NOMO-1 treated with DMSO at 0.1 percent for 48 hours (cell line): ENCODE results near the gene ETV6.

Experiments
- DNase-seq: peaks from one replicate; lab custom pipeline; 2025; ENCODE audit not compliant: unreplicated experiment; lab: John Stamatoyannopoulos, UW

Gene ETV6

DNA sequence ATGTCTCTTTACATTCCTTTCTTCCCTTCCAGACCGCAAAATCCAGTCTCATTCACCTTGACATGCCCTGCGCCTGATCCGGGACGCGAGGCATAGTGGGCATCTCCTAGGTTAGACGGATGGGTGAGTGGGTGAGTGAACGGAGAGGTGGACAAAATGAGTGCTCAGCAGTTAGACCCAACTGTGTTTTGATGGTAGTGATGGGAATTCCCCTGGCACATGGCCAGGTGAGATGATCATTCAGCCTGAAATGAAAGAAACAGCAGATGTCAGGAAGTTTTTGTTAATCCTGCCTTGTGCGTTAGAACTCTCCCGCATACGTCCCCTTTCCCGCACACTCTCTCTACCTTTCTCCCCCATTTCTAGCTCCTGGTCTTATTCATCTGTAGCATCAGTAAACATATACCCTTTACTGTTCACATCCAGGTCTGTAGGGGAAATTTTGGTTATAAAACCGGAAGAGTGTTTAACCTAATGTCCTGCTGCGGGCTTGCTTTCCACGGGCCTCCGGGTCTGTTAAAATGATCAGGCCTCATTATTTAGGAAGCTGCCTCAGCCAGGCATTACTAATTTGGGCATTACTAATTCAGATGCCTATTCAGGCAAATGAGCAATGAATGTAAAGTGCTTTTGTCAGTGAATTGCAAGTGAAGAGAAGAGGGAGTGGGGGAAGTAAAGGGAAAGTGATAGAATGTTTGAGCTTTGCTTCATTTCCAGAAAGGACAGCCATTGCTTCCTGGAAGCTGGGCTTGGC lies 172.8 kb downstream of the ETV6 start:
- no peak for DNase-seq

DNA sequence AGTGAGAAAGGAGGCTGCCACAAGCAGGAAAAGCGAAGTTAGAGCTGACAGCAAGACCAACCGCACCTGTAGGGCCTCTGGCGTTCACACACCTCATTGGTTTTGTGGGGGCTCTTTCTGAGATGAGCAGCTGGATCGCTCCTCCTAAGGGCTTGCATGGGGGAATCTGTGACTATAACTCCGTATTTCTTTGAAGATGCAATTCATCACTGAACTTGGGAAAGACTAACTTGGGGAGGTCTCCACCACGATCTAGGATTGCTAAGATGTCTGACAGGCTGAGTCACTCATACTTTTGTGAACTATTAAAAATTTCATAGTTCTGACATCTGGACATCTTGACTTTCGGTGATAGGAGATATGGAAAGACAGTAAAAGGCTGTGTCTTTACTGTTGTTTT lies 173.6 kb downstream of the ETV6 start:
- no peak for DNase-seq

DNA sequence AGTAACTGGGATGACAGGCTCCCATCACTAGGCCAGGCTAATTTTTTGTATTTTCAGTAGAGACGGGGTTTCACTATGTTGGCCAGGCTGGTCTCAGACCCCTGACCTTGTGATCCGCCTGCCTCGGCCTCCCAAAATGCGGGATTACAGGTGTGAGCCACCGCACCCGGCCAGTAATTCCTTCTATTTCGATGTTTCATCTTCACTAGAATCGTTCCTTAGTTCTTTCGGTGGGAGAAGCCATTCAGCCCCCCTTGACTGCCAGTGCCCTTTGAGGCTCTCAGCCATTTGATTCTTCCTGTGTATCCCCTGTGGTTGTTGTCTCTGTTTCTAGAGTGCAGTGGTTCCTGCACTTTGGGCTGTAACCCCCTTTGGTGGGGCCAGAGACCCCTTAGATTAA lies 174.1 kb downstream of the ETV6 start:
- no peak for DNase-seq

DNA sequence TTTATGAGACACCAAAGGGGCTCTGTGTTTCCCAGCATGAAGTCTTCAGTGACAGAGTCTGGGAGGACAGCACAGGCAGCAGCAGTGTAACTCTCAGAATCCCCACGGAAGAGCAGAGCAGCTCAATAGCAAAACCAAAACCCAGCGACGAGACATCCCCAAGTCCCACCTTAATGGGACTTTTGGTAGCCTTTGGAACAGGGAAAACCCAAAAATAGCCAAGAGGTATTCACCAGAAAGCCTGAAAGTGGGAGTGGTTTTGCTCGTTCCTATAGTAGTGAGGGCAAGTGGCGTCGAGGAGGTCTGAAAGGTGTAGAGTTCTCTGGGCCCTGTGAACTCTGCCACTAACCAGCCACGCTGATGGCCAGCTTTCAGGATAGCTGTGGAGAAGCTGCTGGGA lies 174.6 kb downstream of the ETV6 start:
- DNase-seq = no peak

DNA sequence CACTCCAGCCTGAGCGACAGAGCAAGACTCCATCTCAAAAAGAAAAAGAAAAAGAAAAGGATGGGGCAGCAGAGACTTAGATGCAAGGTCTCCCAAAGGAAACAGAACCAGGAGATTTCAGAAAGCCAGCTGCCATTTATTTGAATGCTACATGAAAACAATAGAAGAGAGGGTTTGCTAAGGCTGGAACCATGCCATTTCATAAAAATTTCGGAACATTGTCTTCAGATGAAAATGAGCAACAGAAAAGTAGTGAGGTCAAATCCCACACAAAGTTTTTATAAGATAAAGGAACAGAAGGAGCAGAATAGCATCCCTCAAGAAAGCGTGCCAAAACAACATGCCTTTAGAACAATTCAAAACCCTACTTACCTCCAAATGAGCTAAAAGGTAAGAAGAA lies 175.3 kb downstream of the ETV6 start:
- no peak for DNase-seq

DNA sequence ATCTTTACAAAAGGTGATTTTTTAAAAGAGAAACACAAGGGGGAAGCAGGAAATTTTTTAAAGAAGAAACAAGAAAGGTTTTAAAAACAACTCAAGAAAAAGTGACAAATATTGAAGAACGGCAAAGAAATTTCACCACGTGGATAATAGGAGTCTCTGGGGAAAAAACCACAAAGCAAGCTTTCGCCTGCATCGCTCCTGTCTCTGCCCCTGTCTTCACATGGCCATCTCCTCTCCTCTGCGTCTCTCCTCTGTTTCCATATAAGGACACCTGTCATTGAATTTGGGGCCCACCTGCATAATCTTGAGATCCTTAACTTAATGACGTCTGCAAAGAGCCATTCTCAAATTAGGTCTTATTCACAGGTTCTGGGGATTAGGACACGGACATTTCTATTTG lies 175.8 kb downstream of the ETV6 start:
- DNase-seq = no peak

DNA sequence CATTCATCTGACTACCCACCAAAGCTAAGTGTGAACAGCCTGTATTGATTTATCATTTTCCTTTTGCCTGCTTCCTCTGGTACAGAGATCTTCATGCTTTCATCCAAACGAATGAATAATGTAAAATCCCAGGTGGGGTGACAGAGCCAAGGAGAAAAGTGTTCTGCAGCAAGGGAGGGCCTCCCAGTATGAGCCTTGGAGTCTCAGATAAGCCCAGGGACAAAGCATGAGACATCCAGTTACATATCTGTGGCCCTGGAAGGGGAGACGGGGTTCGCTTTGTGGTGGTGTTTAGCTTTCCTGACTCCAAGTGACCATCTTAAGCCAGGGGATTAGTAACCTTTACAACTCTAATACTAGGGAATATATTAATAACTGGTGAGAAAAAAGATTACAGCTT lies 177.1 kb downstream of the ETV6 start:
- no peak for DNase-seq

DNA sequence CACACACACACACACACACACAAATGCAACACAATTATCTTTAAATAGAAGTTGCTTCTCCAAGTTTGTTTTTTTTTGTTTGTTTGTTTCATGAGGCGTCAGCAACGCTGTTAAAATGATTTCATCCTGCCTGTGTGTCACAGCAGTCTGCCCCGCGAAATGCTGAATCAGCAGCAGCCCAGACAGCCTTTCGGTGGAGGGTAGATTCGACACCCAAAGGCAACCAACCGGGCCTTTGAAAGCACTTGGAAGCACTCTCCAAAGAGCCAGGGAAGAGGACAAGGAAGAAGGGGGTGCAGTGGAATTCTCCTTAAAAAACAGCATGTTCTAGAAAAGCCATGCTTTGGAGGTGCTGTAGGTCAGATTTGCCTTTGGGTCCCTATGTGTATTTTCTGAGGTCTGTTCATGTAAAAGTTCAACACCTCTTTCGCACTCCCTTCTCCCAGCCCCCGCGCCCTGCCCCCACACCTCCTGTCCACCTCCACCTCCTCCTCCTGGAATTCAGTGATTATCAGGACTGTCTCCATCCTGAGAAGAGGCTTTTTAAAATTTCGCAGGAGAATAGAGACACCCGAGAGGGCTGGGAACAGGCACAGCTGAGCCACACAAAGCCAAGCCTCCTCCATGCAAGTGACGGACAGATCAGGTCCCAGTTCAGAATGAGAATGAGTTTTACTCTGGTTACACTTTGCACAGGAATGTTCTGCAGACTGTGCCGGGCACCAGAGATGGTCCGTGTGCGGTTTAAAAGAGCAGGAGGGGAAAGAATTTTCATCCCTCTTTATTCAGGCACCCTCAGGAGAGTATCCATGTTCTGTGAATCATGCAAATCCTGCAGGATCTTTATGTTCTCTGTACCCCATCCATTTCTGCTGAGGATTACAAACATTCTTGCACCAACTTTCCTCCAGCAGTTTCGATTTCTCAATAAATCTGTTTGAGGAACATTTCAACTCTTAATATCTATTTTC lies 177.9 kb downstream of the ETV6 start:
- DNase-seq = peak; percentile 14

DNA sequence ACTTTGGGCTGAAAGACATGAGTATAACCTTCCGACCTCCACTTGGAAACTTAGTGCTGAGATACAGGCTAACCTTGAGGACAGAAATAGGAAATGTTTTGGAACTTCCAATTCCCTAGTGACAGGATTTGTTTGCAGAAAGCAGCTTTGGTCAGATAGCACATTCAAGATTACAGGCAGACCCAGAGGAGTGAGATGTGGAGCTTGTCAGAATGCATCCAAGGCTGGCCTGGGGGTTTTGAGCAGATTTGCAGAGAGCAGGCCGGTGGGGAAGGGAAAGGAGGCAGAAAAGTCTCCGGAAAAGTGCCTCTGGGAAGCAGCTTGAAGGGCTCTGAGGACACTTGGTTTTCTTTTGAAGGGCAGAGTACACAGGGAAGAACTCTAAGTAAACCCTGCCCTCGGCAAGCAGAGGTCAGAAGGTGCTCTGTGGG lies 180.3 kb downstream of the ETV6 start:
- DNase-seq = no peak

DNA sequence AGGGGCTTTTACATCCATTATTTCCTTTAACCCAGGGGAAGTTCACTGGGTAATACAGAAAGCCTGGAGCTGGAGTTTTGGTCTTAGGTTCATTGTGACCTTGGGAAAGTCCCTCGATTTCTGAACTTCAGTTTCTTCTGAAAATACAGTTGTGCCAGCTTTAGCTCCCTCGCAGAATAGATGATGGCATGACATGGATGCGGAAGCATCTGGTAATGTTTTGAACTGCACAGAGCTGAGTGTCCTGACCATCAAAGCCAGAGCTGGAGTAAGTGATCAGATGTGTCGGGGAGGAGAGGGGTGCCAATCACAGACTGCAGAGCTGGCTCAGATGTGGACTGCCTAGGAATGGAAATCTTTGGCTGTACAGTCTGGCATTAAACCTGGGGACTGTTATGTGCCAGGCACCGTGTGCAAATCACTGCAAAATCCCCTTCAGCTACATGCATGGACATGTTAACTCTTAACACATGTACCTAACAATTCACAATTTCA lies 180.9 kb downstream of the ETV6 start:
- DNase-seq = no peak

DNA sequence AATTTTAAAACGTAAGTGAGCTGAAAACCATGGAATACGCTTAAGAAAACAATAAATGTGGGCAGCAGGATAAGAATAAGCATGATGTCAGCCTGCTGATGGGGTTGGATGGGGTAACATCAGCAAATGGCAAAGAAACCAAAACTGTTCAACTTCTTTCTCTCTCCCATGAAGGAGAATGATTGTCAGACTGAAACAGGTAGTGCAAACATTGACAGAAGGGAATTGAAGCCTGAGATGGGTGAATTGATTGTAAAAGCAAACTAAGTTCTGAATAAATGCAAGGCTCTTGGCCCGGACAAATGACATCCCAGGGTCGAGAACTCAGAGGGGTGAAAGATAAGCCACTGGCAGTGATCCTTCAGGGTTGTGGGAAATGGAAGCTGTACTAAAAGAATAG lies 182.6 kb downstream of the ETV6 start:
- DNase-seq = no peak

DNA sequence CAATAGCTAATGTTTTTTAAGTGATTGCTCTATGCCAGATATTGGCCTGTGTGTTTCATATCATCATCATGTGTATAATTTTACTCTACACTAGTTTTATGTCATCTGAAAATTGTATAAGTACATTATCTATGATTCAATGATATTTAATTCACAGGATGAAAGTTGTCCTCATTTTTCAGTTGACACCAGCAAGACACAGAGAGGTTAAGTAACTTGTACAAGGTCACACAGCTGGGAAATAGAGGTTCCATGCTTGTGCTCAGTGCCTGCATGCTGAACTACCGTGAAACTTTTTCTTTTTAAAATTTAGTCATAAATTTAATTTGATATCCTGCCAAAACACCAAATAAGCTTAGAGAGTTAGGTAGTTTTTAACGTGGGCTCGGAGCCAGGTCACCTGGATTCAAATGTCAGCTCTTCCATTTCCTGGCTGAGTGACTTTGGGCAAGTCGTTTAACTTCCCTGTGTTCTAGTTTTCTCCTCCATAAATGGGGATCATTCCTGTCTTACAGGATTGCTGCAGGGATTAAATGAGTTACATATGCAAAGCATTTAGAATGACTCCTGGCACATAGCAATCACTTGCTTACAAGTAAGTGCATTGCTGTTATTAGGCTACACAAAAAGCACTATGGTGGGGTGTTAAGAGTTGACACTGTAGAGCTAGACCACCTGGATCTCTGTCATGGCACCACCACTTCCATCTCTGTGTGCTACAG lies 183.9 kb downstream of the ETV6 start:
- DNase-seq = no peak

DNA sequence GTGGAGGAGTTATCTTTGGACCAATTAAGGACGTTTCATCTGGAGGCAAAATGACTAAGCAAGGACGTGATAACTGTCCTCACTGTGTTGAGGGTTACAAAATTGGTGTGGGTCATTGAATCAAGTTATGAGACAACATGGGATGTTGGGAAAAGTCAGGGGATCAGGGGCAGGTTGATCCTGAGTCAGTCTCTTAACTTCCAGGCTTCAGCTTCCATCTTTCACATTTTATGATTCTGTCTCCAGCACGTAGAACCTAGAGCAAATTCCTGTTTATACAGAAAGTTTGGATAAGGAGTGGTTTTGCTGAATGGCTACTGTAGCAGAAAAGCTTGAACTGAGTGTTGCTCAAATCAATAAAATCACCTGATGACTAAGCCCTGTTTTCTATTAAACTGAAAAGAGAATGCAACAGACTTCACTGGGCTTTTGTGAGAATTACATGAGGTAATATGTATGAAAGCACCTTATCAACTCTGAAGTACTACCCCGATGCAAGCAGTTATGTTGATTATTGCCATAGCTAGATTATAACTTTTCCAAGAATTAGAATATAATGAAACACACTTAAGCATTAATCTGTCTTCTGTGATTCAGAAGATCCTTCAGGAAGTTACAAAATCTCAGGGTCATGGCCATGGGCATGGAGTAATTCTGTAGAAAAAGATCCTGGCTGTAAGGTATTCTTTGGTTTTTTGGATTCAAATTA lies 184.8 kb downstream of the ETV6 start:
- peak; percentile 19 for DNase-seq

DNA sequence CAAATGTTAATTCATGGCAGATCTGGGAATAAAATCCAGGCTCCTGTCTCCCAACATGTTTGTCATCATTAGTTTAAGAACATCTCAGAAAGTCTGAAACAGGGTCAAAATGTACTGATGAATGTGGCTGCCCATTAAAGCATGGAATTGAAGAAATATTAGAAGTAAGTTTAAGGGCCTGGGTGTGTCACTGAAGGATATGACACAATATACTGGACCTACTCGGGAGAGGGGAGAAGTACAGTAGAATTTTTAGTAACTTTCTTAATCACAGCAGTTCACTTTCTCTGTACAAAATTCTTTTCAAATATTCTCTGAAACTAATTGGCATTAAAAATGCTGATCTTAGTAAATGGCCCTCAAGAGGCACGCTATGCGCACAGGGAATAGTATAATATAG lies 185.5 kb downstream of the ETV6 start:
- DNase-seq = no peak

DNA sequence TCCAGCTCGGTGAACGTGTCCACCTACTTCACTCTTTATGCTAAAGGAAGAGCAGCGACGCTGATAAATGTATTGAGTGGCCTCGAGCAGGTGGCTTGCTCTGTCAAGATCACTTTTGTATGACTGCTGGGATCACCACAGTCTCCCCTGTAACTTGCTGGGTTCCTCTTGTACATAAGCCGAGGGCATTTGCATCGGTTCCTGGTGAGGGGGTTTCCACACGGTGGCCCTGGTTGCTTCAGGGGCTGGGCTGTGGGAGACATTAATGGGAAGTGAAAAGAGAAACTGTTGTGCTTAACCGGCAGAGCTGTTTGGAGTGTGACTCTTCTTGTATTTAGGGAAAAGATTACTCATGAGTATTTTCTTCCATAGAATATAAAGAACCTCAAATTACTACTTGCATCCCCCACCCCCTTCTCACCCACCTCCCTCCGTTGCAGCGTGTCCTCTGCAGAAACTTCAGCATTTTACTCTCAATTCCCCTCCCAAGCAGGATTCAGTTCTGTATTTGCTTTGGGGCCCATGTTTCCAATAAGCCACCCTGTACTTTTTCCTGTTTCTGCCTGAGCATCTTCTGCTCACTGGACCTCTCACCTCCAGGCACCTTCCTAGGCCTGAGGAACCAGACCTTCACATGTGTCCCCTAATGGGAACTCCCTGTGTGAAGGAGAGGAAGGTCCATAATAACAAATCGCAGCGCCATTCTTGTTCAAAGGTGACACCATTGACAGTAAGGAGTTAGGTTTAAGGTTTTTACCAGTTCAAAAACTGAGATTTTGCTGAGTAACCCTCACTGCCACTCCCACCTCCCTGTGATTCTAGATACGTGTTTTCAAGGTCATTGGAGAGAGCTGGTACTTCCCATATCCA lies 187.0 kb downstream of the ETV6 start:
- peak; percentile 97 for DNase-seq

DNA sequence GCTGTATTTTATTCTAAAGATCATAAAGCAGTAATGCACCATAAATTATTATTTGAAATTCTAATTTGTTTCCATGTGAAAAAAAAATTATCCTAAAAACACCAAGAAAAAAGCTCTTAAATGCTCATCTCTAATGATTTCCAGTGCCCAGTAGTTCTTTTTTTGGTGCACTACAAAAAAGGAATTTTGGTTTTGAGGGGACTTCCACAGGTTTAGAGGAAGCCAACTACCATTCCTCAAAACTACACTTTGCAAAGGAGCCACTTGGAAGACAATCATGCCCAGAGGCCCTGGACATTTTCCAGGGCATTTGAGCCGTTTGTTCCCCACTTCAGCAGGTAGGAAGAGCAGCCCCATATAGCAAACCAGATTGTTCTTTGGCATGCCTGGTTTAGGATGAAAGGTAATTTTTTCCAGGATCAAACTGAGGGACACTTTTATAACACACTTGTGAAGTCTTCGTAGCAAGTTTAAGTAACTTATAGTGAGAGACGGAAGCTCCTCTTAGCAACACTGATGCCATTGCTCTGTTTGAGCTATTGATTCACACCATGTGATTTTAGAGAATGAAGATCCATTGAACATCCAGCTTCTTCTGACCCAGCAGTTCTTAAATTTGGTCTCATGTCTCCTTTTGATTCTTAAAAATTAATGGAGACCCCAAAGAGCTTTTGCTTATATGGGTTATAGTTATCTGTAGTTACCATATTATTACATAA lies 187.9 kb downstream of the ETV6 start:
- no peak for DNase-seq

DNA sequence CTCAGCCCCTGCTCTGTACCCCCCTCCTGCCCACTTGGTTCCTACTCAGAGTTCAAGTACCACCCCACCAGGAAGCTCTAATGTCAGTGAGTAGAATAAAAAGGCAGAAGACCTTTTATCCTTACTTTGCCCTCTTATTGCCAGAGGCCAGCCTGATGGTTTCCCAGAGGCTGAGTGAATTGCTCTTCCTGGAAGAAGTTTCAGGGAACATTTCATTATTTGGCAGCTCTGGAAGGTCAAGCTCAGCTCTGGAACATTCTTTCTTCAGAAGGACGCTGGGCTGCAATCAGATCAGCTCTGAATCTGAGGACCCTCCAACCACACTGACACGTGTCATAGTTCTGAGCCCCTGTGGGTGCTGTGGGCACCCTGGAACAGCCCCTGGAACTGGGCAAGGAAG lies 188.9 kb downstream of the ETV6 start:
- DNase-seq = no peak

DNA sequence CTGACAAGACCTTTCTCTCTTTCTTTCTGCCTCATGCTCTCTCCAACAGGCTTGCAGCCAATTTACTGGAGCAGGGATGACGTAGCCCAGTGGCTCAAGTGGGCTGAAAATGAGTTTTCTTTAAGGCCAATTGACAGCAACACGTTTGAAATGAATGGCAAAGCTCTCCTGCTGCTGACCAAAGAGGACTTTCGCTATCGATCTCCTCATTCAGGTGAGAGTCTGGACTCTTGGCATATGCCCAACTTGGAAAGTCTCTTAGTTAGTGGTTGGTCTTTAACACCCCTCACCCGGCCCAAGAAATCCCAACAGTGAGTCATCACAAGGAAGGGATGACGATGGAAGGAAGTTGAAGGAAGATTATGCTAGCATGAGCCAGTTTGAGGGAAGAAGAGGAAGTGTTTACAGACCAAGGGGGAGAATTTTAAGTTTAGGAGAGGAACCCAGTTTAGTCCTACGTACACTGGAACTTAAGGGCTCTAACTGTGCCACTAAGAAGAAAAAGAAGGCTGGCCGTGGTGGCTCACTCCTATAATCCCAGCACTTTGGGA lies 189.7 kb downstream of the ETV6 start:
- peak; percentile 63 for DNase-seq

DNA sequence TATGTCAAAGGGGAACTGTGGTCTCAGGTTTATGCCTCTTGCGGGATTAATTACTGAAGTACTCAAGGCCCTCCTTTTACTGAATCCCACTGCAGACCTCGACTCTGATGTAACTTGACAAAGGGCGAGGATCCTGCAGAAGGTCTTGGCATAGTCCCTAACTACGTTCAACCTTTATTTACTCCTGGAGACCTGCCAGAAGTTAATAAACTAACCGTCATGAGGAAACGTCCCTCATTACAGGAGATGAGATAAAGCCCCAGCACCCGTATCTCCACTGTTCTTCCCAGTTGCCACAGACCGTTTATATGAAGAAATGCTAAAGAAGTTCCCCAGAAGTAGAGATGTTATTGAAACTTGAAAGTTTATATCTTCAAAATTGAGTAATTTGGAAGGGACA lies 190.9 kb downstream of the ETV6 start:
- peak; percentile 48 for DNase-seq
